HepG2 (cell line): ENCODE measurements around the gene EPC2. TPM values are rescaled to one million over a fixed set of nuclear protein-coding genes. Genes with fewer than 3 reads are reported as not detected.

ENCODE experiments used
- ADNP ChIP-seq: sonication (generic); formaldehyde crosslinking; IDR thresholded peaks from 2 replicates; pipeline ENCODE4 v1.4.0; 2020; ENCODE audit warnings: missing genetic modification reagents
- ARHGAP35 ChIP-seq: sonication (generic); formaldehyde crosslinking; IDR thresholded peaks from 2 replicates; pipeline ENCODE4 v1.9.0; 2022; ENCODE audit warnings: mild to moderate bottlenecking, inconsistent platforms, moderate library complexity, missing genetic modification reagents, borderline replicate concordance
- GATAD2A ChIP-seq: IDR thresholded peaks from 2 replicates; pipeline ENCODE4 v1.6.1; 2016
- NR1H2 ChIP-seq: sonication (generic); formaldehyde crosslinking; IDR thresholded peaks from 2 replicates; pipeline ENCODE4 v1.8.1; 2022; ENCODE audit warnings: low read depth, missing genetic modification reagents, borderline replicate concordance
- PCBP2 ChIP-seq: fragments of 200-400 bp; formaldehyde crosslinking; optimal IDR thresholded peaks from 2 replicates; pipeline ENCODE3; 2018; ENCODE audit warnings: low read length, low read depth; ENCODE audit not compliant: poor library complexity, severe bottlenecking
- POLR2AphosphoS2 ChIP-seq: IDR thresholded peaks from 2 replicates; pipeline ENCODE4 v1.6.1; 2011; ENCODE audit warnings: low read depth, low read length, improper control_type of control experiment
- PTBP1 ChIP-seq: fragments of 200-400 bp; formaldehyde crosslinking; IDR thresholded peaks from 2 replicates; pipeline ENCODE4 v1.6.1; 2018; ENCODE audit warnings: low read length, low read depth; ENCODE audit not compliant: poor library complexity, severe bottlenecking
- RARA ChIP-seq: IDR thresholded peaks from 2 replicates; pipeline ENCODE4 v1.6.1; 2016; ENCODE audit warnings: missing genetic modification reagents, missing compliant biosample characterization
- RFXAP ChIP-seq: sonication (generic); formaldehyde crosslinking; IDR thresholded peaks from 2 replicates; pipeline ENCODE4 v1.4.0; 2020; ENCODE audit warnings: missing genetic modification reagents, borderline replicate concordance
- SSRP1 ChIP-seq: IDR thresholded peaks from 2 replicates; pipeline ENCODE4 v1.6.1; 2016; ENCODE audit warnings: control low read depth
- ZC3H4 ChIP-seq: sonication (generic); formaldehyde crosslinking; IDR thresholded peaks from 2 replicates; pipeline ENCODE4 v1.4.0; 2020; ENCODE audit warnings: missing genetic modification reagents, borderline replicate concordance
- ZFP36 ChIP-seq: fragments of 150-350 bp; IDR thresholded peaks from 2 replicates; pipeline ENCODE4 v1.6.1; 2018; ENCODE audit warnings: borderline replicate concordance, low read length, low read depth; ENCODE audit not compliant: partially characterized antibody
- ZNF326 ChIP-seq: sonication (generic); formaldehyde crosslinking; IDR thresholded peaks from 2 replicates; pipeline ENCODE4 v1.4.0; 2020; ENCODE audit warnings: missing genetic modification reagents, borderline replicate concordance
- ZNF605 ChIP-seq: sonication (generic); formaldehyde crosslinking; IDR thresholded peaks from 2 replicates; pipeline ENCODE4 v1.8.0; 2022; ENCODE audit warnings: mild to moderate bottlenecking, missing genetic modification reagents
- ZNF891 ChIP-seq: sonication (generic); formaldehyde crosslinking; IDR thresholded peaks from 2 replicates; pipeline ENCODE4 v1.5.0; 2020; ENCODE audit warnings: mild to moderate bottlenecking, missing genetic modification reagents
- polyA plus RNA-seq, 8 experiments: library from polyadenylated mRNA; depleted of rRNA in 3 of 8; stranded (reverse) in 7 of 8; unstranded in 1 of 8; fragments of >200 nt; fragmentation: Illumina TruSeq in 4 of 8; extraction: Trizol in 4 of 8; gene quantifications; 2 replicates each; pipeline versions ENCODE4 v1.2.1 to v1.2.3, GENCODE V29; 2011 to 2016; ENCODE audit warnings: low read depth in 4 of 8, missing spikeins in 1 of 8, mixed read lengths in 1 of 8; ENCODE audit not compliant: insufficient read depth in 1 of 8
- total RNA-seq, 5 experiments: library from RNA; depleted of rRNA; stranded (reverse); fragments of >200 nt; fragmentation: Illumina TruSeq; extraction: Trizol; gene quantifications; 2 replicates each; pipeline ENCODE4 v1.2.3, GENCODE V29; 2016; ENCODE audit warnings: low read depth in 1 of 5
- TF ChIP-seq, protein P1 (sequence below): sonication (generic); formaldehyde crosslinking; IDR thresholded peaks from 2 replicates; pipeline ENCODE4 v1.5.1; 2020; ENCODE audit warnings: mild to moderate bottlenecking, missing genetic modification reagents, borderline replicate concordance
- TF ChIP-seq, protein P2 (sequence below): sonication (generic); formaldehyde crosslinking; conservative IDR thresholded peaks from 2 replicates; pipeline ENCODE4 v1.5.0; 2020; ENCODE audit warnings: missing genetic modification reagents
- TF ChIP-seq, protein P3 (sequence below): sonication (generic); formaldehyde crosslinking; IDR thresholded peaks from 2 replicates; pipeline ENCODE4 v1.8.0; 2022; ENCODE audit warnings: mild to moderate bottlenecking, missing genetic modification reagents, moderate library complexity
- TF ChIP-seq, protein P4 (sequence below): IDR thresholded peaks from 2 replicates; pipeline ENCODE4 v1.6.1; 2016; ENCODE audit warnings: missing biosample characterization, missing genetic modification reagents, low read depth

Gene EPC2
- total and polyA plus RNA-seq, 2 of the 13 experiments (the other 11 are each of a cell fraction or from before 2014, with no cell fraction given) = 20.5 to 22.0 TPM

DNA sequence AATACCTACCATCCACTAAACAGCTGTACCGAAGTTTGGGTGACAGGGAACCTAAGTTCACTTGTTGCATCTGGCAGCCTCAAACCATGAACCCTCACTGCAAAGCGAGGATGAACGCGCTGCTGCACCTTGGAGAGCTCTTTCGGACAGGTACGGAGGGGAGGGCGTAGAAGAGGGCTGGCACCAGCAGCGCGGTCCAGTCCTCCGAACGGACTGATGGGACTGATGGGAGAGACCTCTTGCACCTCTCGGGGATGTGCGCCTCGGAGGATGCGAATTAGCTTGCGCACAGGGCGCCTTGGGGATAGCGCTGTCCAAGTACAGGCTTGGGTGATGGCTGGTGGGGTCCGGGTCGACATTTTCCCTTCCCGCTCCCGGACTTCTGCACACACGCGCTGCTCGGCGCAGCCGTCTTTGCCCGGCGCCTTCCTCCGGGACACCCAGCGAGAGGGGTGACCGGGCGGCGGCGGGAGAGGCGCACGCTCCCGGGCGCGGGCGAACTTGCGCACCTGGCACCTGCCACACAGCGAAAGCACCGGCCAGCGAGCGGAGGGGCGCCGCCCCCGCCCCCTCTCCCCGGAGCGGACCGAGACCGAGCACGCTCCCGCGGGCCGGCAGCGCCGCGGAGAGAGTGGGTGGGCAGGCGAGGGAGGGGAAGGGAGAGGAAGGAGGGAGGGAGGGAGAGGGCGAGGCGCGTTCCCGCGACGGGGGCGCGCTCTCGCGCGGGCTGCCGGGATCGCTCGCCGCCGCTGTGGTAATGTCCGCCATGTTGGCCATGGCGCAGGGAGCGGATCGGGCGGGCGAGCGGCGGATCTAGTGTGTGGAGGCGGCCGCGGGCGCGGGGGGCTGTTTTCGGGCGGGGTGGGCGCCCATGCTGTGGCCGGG is at the start of gene EPC2 (continued):
- TF ChIP-seq, protein P1, sequence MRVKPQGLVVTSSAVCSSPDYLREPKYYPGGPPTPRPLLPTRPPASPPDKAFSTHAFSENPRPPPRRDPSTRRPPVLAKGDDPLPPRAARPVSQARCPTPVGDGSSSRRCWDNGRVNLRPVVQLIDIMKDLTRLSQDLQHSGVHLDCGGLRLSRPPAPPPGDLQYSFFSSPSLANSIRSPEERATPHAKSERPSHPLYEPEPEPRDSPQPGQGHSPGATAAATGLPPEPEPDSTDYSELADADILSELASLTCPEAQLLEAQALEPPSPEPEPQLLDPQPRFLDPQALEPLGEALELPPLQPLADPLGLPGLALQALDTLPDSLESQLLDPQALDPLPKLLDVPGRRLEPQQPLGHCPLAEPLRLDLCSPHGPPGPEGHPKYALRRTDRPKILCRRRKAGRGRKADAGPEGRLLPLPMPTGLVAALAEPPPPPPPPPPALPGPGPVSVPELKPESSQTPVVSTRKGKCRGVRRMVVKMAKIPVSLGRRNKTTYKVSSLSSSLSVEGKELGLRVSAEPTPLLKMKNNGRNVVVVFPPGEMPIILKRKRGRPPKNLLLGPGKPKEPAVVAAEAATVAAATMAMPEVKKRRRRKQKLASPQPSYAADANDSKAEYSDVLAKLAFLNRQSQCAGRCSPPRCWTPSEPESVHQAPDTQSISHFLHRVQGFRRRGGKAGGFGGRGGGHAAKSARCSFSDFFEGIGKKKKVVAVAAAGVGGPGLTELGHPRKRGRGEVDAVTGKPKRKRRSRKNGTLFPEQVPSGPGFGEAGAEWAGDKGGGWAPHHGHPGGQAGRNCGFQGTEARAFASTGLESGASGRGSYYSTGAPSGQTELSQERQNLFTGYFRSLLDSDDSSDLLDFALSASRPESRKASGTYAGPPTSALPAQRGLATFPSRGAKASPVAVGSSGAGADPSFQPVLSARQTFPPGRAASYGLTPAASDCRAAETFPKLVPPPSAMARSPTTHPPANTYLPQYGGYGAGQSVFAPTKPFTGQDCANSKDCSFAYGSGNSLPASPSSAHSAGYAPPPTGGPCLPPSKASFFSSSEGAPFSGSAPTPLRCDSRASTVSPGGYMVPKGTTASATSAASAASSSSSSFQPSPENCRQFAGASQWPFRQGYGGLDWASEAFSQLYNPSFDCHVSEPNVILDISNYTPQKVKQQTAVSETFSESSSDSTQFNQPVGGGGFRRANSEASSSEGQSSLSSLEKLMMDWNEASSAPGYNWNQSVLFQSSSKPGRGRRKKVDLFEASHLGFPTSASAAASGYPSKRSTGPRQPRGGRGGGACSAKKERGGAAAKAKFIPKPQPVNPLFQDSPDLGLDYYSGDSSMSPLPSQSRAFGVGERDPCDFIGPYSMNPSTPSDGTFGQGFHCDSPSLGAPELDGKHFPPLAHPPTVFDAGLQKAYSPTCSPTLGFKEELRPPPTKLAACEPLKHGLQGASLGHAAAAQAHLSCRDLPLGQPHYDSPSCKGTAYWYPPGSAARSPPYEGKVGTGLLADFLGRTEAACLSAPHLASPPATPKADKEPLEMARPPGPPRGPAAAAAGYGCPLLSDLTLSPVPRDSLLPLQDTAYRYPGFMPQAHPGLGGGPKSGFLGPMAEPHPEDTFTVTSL (CRISPR knock-in tag) = peak; percentile 37; the same call in 1 of the 2 replicates
- no peak for TF ChIP-seq ZFP36
- peak; percentile 55; the same call in 1 of the 2 replicates for TF ChIP-seq NR1H2 (CRISPR knock-in tag)
- TF ChIP-seq GATAD2A (CRISPR knock-in tag) = no peak
- TF ChIP-seq SSRP1 (CRISPR knock-in tag) = no peak; the same call in 1 of the 2 replicates
- no peak for TF ChIP-seq RFXAP (CRISPR knock-in tag)
- no peak for TF ChIP-seq ARHGAP35 (CRISPR knock-in tag)
- TF ChIP-seq ZNF891 (CRISPR knock-in tag) = no peak; the same call in none of the 2 replicates
- no peak; the same call in none of the 2 replicates for TF ChIP-seq ZC3H4 (CRISPR knock-in tag)
- no peak for TF ChIP-seq RARA (CRISPR knock-in tag)
- TF ChIP-seq, protein P2, sequence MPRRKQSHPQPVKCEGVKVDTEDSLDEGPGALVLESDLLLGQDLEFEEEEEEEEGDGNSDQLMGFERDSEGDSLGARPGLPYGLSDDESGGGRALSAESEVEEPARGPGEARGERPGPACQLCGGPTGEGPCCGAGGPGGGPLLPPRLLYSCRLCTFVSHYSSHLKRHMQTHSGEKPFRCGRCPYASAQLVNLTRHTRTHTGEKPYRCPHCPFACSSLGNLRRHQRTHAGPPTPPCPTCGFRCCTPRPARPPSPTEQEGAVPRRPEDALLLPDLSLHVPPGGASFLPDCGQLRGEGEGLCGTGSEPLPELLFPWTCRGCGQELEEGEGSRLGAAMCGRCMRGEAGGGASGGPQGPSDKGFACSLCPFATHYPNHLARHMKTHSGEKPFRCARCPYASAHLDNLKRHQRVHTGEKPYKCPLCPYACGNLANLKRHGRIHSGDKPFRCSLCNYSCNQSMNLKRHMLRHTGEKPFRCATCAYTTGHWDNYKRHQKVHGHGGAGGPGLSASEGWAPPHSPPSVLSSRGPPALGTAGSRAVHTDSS = peak; percentile 84; the same call in 1 of the 2 replicates
- TF ChIP-seq POLR2AphosphoS2 = no peak
- TF ChIP-seq, protein P3, sequence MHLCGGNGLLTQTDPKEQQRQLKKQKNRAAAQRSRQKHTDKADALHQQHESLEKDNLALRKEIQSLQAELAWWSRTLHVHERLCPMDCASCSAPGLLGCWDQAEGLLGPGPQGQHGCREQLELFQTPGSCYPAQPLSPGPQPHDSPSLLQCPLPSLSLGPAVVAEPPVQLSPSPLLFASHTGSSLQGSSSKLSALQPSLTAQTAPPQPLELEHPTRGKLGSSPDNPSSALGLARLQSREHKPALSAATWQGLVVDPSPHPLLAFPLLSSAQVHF (CRISPR knock-in tag) = peak; percentile 25; the same call in 1 of the 2 replicates
- TF ChIP-seq ZNF326 = no peak
- TF ChIP-seq PTBP1 = no peak
- TF ChIP-seq ZNF605 (CRISPR knock-in tag) = 0 out of 2 replicates have a peak, but pooled peaks have one; percentile 76
- TF ChIP-seq PCBP2 = no peak
- no peak for TF ChIP-seq ADNP (CRISPR knock-in tag)
- TF ChIP-seq, protein P4, sequence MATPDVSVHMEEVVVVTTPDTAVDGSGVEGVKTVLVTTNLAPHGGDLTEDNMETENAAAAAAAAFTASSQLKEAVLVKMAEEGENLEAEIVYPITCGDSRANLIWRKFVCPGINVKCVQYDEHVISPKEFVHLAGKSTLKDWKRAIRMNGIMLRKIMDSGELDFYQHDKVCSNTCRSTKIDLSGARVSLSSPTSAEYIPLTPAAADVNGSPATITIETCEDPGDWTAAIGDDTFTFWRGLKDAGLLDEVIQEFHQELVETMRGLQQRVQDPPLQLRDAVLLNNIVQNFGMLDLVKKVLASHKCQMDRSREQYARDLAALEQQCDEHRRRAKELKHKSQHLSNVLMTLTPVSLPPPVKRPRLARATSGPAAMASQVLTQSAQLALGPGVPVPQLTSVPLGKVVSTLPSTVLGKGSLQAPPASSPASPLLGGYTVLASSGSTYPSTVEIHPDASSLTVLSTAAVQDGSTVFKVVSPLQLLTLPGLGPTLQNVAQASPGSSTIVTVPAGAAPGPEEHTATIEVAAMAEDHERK (CRISPR knock-in tag) = no peak
